SHP77 (cell line): Measurements from ENCODE around the gene ARF6.
"Not testable (repeated sequence)": the region's sequence is repeated elsewhere in the genome, so short reads cannot be mapped to it uniquely, and the experiment has no call there.

Source experiments
- DNase-seq, 2 experiments: peaks; one replicate each; lab custom pipeline; 2025; lab: John Stamatoyannopoulos, UW

The ARF6 gene

DNA sequence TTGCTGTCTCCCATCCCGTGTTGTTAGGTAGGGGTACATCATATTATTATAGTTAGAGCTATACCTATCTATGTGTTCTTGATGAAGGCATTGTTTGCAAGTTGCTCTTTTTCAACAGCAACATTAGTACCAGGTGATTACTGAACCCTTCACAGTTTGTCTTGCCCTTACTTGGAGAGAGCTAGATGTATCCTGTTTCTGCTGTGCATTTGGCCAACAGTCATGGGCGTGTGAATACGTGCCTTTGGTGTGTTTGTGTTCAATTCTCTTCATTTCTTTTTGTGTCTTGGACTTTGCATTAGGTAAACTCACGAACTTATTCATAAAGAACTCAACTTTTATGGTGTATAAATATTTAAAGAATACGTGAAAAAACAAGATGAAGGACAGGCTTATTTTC lies 14.3 kb downstream of the ARF6 start:
- DNase-seq: no peak

DNA sequence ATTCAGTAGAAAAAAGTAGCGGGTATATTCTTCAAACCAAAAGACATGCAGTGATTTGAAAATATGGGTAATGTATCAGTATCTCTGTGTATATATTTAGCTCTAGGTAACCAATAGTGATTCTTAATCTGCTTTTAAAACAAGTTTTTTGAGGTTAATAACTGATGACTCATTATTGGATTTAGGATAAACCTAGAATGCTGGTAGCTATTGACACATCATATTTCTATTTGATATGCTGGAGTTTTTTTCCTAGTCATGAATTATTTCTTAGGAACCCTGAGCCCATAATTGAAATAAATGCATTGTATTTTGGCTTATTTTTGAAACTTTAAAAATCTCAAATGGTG lies 15.5 kb downstream of the ARF6 start:
- DNase-seq: no peak

DNA sequence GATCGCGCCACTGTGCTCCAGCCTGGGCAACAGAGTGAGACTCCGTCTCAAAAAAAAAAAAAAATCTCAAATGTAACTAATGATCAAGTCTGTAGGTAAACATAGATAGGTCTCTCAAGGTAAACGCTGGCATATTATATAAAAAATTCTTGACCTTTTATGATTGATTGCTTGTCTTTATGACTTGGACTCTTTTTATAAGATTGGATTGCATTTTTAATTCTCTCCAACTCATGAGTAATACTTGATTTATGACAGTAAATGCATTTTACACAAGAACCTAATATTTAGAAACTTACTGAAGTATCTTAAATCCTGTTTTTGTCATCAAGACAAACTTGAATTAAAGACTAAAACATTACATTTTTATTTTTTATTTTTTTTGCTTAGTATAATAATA lies 16.1 kb downstream of the ARF6 start:
- DNase-seq: no peak

DNA sequence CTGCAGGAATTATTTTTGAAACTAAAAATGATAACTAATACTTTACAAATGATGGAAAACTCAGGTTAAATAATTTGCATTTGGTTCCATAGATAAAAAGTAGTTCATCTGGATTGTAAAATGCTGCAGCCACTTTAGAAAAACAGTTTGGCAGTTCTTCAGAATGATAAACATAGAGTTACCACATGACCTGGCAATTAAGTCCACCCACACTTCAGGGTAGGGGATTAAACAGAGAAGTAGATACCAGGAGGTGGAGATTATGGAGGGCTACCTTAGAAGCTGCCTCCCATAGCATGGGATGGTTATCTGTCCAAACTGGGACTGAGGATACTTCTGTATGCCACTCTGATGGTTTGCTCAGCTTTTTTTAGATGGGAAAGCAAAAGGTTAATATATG lies 22.2 kb downstream of the ARF6 start:
- no peak for DNase-seq

DNA sequence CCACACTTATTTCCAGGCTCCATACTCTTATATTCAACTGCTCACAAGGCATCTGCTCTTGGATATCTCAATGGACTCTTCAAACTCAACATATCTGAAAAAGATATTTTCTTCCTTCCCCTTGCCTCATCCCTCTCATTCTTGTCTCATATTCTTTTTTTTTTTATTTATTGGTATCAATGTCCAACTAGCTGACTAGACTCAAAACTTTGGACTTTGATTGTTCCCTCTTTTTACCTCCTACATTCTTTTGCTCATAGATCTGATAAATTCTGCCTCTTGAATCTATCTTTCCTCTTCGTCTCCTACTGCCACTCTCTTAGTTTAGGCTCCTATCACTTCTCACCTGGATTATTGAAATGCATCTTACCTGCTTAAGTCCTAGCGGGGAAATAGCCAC lies 25.8 kb downstream of the ARF6 start:
- DNase-seq: no peak

DNA sequence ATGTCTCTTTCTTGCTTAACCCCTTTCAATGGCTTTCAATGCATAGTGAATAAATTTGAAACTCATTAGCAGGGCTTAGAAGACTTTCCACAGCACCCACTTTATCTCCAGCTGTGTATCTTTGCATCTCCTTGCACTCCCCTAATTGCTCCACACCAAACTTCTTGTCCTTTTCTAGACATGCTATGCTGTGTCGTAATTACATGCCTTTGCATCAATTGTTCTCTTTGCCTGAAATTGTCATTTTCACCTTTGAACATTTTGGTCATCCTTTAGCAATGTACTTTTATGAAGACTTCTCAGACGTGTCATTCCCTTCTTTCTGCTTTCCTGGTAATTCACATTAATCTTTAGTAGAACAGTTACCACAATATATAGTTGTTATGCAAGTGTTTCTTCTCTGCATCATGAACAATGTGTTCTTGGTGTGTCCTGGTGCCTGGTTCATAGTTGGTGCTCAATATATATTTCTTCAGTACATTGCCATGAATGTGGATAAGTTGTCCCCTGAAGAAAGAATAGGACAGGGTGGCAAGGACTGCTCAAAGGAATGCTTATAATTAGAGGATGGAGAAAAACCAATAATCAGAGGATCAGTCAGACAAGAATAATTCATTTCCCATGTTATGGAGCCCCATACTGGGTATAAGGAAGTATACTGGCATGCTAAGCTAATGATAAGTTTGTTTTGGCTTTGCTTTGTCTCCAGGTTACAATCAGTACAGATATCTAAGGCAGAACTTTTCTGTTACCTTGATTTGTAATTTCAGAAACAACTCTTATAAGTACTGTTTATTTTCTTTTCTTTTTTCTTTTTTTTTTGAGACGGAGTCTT lies 27.2 kb downstream of the ARF6 start:
- no peak for DNase-seq

DNA sequence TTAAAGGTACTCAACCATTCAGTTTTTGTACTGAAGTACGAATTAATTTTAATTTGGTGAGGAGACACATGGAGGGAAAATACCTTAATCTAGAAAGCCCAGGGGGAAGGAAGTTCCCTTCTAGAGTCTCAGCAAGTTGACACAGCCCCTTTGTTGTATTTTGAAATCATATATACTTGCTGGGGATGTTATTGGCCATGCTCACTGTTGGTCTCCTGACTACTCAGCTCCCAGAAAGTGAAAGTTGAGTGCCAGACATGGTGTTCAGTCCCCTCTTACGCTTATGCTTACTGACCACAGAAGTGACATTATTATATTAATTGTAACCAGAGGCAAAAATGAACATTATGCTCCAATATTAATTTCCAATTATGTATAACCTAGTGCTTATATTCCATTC lies 28.1 kb downstream of the ARF6 start:
- DNase-seq: no peak

DNA sequence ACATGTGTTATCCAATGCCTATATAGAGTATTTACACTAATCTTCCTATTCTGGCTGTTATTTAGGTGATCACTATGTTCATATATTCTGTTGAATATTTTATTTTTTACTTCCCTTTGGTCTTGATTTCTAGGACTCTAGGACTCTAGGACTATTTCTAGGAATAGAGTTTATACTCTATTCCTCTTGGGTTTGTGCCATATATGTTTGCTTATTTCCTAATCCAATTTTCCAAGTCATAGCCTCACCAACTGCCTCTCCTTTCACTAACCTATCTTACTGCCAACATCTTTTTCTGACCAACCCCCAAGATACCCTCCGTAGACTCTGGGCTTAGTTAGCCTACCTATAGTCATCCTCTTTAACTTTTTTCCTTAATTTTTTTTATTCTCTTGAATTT lies 28.5 kb downstream of the ARF6 start:
- no peak for DNase-seq

DNA sequence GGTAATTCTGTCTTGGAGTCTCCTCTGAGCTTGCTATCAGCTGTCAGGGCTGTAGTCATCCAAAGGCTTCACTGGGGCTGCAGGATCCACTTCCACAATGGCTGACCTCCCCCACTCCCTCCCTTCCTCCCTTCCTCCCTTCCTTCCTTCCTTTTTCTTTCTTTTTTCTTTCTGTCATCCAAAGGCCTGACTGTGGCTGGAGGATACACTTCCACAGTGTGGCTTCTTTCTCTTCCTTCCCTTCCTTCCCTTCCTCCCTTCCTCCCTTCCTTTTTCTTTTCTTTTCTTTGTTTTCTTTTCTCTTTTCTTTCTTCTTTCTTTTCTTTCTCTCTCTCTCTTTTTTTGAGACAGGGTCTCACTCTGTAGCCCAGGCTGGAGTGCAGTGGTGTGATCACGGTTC lies 30.6 kb downstream of the ARF6 start:
- no peak for DNase-seq

DNA sequence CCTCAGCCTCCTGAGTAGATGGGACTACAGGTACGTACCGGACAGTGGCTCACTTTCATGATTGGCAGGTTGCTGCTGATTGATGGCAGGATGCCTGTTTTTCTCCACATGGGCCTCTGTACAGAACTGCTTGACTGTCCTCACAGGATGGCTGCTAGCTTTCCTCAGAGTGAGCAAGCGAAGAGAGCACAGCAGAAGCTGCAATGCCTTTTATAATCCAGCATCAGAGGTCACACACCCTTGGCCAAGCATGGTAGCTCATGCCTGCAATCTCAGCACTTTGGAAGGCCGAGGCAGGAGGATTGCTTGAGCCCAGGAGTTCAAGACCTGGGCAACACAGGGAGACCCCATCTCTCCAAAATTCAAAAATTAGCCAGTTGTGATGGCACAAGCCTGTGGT lies 31.0 kb downstream of the ARF6 start:
- DNase-seq: no peak

DNA sequence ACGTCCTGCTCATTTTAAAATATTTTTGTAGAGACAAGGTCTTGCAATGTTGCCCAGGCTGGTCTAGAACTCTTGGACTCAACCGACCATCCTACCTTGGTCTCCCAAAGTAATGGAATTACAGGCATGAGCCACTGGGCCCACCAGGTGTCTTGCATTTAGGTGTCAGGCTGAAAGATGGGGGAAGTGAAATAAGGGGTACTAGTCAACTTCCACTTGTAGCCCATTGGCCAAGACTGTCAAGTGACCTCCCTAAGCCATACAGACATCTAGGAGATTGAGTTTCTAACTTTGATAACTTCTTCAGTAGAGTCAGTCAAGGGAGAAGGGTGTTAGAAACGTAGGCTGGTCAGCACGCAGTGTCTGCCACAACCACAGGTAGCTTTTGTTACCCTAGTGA lies 32.0 kb downstream of the ARF6 start:
- no peak for DNase-seq

DNA sequence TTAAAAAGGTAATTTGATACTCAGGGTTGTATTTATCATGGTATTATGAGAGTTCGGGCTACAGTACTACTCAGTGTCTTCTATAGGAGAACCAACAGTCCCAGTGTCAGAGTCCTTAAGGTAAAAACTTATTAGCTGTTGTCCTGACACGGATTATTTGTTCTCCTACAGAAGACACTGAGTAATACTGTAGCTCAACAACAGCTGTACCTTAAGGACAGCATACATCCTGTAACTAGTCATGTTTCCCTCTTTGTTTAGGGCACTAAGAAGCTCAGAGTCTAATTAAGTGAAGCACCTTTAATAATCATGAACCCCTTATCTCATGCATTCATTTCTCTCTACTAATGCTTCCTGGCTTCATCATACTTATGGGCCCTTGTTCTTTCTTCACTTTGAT lies 33.9 kb downstream of the ARF6 start:
- no peak for DNase-seq

DNA sequence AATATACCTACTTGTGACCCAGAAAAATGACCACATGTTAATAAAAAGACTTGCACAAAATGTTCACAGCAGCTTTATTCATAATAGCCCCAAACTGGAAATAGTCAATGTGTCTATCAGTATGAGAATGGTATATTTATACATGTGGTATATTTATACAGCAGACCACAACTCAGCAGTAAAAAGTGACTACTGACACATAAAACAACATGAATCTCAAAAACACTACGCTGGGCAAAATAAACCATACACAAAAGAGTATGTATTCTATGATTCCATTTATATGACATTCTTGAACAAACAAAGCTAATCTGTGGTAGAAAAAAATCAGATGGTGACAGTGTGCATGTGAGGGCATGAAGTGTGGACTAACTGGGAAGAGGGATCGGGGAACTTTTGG lies 35.1 kb downstream of the ARF6 start:
- DNase-seq: no peak

DNA sequence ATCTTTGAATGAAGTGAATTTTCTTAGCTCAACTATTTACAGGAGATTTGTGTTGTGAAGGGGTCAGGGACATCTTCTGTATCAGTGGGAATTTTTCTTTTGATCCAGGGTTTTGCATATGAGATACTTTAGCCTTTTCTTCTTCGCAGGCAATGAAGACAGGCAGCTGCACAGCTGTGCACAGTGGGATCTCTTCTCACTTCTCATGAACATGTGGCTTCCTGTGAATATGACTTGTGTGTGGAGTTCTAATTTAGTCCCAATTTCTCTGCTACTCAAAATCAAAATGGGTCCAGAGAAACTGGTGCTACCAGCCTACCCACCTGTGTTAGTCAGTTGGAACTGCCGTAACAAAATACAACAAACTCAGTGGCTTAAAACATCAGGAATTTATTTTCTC lies 37.8 kb downstream of the ARF6 start:
- no peak for DNase-seq

DNA sequence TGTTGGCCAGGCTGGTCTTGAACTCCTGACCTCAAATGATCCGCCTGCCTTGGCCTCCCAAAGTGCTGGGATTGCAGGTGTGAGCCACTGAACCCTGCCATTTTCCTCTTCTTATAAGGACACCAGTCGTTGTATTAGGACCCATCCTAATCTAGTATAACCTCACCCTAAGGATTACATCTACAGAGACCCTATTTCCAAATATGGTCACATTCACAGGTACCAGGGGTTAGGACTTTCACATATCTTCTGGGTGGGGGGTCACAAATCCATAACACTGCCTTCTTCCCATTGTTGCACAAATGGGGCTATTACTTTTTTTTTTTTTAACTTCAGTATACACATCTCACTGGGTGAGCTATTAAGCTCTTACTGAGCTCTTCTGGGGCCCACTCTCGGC lies 38.6 kb downstream of the ARF6 start:
- no peak for DNase-seq

DNA sequence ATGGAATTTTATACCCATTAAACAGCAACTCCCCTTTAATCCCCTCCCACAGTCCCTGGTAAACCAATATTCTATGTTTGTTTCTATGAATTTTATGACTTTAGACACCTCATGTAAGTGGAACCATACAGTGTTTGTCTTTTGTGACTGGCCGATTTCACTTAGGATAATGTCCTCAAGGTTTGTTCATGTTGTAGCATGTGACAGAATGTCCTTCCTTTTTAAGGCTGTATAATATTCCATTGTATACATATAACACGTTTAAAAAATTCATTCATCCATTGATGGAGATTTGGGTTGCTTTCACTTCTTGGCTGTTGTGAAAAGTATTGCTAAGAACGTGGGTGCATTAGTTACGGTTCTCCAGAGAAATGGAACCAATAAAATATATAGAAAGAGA lies 40.2 kb downstream of the ARF6 start:
- no peak for DNase-seq

DNA sequence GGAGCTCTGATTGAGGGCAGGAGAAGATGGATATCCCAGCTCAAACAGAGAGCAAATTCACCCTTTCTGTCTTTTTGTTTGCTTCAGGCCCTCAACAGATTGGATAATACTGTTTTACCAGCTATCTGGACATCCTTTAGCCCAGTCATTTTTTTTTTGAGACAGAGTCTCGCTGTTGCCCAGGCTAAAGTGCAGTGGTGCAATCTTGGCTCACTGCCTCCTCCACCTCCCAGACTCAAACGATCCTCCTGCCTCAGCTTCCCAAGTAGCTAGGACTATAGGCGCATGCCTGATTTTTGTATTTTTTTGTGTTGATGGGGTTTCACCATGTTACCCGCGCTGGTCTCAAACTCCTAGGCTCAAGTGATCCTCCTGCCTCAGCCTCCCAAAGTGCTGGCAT lies 40.8 kb downstream of the ARF6 start:
- DNase-seq: no peak

DNA sequence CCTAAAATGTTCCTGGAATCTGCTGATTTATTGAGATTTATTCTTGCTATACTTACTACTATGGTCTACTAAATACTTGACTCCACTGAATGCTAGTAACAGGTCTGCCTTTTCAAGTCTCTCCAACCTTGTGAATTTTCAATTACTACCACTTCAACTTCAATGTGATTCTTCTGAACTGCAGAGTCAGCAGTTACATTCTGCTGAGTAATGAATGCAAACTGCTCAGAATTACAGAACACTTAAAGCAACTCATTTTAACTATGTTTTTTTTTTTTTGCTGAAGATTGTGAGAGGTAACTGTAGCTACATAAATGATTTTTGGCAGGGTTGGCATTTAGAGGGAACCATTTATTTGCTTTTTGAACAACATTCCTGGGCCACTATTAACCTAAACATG lies 41.8 kb downstream of the ARF6 start:
- no peak for DNase-seq

DNA sequence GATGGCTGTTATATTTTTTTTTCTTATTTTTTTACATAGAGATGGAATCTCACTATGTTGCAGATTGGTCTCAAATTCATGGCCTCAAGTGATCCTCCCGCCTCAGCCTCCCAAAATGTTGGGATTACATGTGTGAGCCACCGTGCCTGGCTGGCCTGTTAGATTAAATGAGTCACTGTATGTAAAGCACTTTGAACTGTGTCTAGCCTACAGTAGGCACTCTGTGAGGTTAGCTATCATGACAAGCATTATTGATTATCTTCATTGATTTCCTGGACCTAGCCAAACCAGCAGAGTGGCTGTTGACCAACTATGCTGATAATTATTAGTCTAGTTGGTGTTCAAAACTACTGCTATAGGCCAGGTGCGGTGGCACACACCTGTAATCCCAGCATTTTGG lies 42.6 kb downstream of the ARF6 start:
- DNase-seq: no peak

DNA sequence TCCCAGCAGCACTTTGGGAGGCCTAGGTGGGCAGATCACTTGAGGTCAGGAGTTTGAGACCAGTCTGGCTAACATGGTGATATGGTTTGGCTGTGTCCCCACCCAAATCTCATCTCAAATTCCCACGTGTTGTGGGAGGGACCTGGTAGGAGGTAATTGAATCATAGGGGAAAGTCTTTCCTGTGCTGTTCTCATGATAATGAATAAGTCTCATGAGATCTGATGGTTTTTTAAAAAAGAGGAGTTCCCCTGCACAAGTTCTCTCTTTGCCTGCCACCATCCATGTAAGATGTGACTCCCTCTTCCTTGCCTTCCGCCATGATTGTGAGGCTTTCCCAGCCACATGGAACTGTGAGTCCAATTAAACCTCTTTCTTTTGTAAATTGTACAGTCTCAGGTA lies 43.4 kb downstream of the ARF6 start:
- not testable (repeated sequence) for DNase-seq

DNA sequence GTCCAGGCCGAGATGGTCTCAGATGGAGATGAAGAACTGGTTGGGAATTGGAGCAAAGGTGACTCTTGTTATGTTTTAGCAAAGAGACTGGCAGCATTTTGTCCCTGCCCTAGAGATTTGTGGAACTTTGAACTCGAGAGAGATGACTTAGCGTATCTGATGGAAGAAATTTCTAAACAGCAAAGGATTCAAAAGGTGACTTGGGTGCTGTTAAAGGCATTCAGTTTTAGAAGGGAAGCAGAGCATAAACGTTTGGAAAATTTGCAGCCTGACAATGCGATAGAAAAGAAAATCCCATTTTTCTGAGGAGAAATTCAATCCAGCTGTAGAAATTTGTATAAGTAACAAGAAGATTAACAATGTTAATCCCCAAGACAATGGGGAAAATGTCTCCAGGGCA lies 44.0 kb downstream of the ARF6 start:
- not testable (repeated sequence) for DNase-seq

DNA sequence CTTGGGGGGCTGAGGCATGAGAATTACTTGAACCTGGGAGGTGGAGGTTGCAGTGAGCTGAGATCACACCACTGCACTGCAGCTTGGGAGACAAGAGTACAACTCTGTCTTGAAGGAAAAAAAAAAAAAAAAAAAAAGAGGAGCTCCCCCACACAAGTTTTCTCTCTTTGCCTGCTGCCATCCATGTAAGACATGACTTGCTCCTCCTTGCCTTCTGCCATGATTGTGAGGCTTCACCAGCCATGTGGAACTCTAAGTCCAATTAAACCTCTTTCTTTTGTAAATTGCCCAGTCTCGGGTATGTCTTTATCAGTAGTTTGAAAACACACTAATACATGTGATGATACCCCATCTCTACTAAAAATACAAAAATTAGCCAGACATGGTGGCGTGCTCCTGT lies 46.3 kb downstream of the ARF6 start:
- not testable (repeated sequence) for DNase-seq

DNA sequence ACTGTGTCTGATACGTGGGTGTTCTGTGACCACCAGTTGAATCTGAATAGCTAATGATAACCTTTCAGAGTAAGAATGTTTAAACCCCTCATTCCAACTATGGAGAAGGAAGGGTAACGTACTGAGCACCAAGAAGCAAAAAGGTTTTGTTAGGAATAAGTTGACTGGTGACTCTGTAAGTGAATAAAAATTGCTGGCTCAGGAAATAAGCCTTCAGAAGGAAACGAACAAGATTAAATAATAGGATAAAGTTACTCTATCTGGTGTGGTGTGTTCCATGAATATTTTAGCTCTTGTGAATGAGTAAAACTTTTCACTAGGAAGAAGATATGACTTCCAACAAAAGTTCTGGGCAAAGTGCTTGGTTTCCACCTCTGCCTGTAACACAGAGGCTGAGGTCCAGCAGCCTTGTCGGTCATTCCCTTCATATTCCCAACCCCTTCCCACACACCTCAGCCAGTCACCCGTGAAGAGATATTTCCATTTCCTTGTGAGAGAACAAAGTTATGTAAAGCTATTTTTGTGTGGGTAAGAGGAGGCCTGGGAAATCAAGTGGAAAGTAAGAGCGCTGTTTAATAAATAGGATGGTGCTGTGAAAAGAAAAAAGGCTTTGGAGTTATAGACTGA lies 47.1 kb downstream of the ARF6 start:
- DNase-seq: no peak

DNA sequence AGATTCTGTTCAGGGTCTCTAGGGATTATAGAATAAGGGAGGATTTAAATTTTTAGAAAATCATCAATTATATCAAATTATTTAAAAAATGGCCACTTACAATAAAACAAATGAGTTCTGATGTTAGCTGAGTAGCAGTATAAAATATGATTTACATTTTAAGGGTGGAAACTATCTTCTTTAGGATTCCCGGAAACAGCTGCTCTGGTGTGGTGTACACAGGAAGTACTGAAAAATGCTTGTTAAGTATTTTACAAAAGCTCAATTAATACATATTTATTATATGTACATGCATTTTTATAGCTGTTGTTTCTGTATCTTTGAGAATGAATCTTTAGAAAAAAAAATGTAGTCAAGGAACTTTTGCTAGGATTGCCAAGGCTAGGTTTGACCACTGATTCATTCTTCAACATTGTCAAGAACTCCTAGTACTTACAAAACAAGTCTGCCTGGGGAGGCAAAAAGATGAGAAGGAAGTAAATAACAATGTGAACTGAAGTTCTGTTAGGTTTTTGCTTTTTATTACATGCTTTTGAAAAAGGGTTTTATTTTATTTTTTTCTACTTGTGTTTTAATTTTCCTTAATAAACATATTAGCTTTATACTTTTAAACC lies 48.0 kb downstream of the ARF6 start:
- no peak for DNase-seq
